ENCODE data around the gene SPDL1.
A peak's percentile ranks its signal among the peaks of the same experiment; 100 is the strongest.

The SPDL1 gene, protein sequence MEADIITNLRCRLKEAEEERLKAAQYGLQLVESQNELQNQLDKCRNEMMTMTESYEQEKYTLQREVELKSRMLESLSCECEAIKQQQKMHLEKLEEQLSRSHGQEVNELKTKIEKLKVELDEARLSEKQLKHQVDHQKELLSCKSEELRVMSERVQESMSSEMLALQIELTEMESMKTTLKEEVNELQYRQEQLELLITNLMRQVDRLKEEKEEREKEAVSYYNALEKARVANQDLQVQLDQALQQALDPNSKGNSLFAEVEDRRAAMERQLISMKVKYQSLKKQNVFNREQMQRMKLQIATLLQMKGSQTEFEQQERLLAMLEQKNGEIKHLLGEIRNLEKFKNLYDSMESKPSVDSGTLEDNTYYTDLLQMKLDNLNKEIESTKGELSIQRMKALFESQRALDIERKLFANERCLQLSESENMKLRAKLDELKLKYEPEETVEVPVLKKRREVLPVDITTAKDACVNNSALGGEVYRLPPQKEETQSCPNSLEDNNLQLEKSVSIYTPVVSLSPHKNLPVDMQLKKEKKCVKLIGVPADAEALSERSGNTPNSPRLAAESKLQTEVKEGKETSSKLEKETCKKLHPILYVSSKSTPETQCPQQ

DNA sequence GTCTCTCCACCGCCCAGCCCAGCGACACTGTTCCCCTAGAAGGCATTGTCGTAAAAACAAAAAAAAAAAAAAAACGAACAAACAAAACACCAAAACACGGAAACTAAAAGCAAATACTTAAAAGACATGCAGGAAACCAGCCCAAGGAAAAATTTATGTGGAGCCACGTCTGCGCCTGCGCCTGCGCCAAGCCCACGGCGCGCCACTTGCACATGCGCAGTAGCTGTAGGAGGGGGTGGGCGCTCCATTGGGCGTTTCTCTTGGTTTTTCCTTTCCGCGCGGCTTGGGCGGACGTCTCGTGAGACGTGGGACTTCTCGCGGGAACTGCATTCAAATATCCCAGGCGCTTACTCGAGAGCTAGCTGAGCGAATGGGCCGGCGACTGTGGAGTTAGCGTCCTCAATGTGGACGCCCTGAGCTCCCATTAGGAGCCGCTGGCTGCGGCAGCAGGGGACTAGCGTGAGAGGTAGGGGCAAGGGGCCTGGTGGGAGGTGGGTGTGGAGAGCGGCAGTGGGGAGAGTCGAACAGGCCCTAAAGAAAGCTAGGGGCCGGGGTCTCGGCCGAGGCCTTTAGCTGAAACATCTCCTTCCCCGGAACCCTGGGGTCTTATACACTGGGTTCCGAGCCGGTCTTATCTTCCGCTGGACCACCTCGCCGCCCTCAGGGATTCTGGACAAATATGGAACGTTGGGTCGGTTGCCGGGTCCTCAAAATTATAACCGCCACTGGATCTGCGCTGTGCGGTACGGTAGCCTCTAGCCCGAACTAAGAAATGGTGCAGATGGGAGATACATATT lies at the start of gene SPDL1:
SPDL1 (plus strand) TSS at position 350 of the 797 bp plus-strand sequence. CDS start 4,644 bp downstream, outside the sequence.
- TF ChIP-seq, protein P1, sequence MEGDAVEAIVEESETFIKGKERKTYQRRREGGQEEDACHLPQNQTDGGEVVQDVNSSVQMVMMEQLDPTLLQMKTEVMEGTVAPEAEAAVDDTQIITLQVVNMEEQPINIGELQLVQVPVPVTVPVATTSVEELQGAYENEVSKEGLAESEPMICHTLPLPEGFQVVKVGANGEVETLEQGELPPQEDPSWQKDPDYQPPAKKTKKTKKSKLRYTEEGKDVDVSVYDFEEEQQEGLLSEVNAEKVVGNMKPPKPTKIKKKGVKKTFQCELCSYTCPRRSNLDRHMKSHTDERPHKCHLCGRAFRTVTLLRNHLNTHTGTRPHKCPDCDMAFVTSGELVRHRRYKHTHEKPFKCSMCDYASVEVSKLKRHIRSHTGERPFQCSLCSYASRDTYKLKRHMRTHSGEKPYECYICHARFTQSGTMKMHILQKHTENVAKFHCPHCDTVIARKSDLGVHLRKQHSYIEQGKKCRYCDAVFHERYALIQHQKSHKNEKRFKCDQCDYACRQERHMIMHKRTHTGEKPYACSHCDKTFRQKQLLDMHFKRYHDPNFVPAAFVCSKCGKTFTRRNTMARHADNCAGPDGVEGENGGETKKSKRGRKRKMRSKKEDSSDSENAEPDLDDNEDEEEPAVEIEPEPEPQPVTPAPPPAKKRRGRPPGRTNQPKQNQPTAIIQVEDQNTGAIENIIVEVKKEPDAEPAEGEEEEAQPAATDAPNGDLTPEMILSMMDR (conservative IDR thresholded peaks at IDR 0.05): no peak
- H3K27ac ChIP-seq: peak within 1 kb of the TSS; percentile 72

DNA sequence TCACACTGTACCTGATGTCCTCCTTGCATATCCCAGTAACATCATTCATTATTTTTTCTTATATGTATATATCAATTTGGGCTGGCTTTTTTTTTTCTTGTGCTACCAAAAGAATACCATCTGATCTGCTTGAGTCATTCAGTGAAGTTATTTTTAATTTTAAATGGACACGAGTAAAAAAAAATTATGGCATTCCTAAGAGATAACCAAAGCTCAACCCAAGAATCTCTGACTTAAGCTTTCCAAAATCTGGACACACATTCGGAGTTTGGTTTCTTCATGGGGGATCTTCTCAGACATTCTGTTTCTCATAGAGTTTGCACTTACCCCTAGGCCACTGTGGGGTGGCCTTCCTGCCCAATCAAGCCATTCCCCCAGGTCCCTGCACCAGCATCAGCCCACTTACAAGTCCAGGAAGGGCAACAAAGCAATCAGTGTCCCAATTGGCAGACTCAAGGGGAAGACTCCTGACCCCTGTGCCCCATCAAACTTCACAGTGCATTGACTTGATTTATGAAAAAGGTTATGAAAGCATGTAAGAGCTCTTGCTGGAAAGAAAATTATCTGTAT lies 49.2 kb upstream of the SPDL1 start:
- no peak overlapping the region for H3K27ac ChIP-seq
- TF ChIP-seq, protein P1 (conservative IDR thresholded peaks at IDR 0.05): no peak

DNA sequence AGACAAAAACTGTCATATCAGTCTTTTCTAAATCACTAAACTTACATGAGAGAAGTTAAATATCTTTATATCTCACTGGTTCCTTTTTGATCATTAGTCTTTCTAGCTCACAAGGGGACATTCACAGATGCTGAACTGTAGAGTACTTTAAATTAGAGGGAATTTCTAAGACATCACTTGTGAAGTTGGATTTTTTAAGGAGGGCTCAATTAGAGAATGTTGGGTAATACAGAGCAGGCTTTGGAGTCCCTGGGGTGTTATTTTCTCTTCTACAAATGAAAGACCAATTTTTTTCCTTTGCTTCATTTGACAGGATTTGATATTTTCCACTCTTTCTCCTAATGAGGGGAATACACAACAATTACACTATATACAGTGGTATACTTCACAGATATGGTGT lies 48.6 kb upstream of the SPDL1 start:
- TF ChIP-seq, protein P1 (conservative IDR thresholded peaks at IDR 0.05): no peak
- no peak overlapping the region for H3K27ac ChIP-seq

DNA sequence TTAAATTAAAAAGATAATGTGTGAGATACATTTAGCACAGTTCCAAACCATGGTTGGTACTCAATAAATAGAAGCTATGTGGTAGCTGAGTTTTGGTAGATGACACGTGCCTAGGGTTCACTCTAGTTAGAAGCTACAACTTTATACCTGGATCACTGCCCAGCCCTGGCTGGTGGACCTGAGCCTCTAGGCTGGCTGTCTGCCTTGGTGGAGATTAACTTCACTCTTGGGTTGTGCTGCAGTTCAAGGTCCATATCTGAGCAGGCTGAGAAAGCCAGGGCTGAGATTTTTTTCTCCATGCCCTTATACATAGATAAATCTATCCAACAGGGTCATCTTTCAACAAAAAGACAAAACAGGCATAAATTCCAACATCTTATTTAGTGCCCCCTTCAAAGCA lies 44.6 kb upstream of the SPDL1 start:
- H3K27ac ChIP-seq: no peak overlapping the region
- TF ChIP-seq, protein P1 (conservative IDR thresholded peaks at IDR 0.05): no peak

DNA sequence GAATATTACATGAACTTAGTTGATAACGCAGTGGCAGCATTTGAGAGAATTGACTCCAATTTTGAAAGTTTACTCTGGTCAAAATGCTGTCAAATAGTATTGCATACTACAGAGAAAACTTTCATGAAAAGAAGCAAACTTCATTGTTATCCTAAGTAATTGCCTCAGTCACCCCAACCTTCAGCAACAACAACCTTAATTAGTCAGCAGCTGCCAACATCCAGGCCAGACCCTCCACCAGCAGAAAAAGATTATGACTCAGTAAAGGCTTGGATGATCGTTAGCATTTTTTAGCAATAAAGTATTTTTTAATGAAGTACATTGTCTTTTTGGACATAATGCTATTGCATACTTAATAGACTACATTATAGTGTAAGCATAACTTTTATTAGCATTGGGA lies 40.8 kb upstream of the SPDL1 start:
- TF ChIP-seq, protein P1 (conservative IDR thresholded peaks at IDR 0.05): no peak
- H3K27ac ChIP-seq: no peak overlapping the region

DNA sequence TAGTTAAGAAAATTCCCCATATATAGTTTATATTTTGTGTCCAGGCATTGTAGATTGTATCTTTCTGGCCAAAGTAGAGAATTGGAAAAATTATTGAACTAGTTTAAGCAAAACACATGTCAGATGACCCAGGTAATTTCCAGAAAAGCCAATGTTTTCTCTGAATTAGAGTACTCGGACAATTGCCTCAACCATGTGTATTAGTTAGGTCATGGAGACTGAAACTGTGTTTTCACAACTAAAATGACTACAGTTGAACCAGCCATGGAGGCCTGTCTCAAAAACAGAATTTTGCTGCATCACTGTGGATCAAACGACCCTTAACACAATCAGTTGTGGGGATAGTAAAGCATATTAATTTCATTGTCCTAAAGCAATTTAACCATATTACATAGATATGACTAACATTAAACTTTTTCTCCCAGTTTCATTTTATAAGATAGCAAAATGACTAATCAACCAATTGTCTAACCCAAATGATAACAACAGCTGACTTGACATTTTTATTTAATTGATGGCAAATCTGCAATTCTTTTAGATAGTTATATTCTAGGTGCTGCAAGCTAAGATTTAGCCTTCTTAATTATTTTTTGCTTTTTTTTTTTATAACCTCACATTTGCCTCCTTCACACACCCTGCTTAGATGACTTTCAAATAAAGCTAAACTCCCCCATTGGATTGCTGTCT lies 39.2 kb upstream of the SPDL1 start:
- no peak overlapping the region for H3K27ac ChIP-seq
- TF ChIP-seq, protein P1 (conservative IDR thresholded peaks at IDR 0.05): no peak

All from VCaP (cell line).